ENCODE measurements around the gene RGP1. TPM values are rescaled to one million over a fixed set of nuclear protein-coding genes. Genes with fewer than 3 reads are reported as not detected.

Gene RGP1
- total RNA-seq, 2 donors from 2014 or later = 24.6 to 30.1 TPM

DNA sequence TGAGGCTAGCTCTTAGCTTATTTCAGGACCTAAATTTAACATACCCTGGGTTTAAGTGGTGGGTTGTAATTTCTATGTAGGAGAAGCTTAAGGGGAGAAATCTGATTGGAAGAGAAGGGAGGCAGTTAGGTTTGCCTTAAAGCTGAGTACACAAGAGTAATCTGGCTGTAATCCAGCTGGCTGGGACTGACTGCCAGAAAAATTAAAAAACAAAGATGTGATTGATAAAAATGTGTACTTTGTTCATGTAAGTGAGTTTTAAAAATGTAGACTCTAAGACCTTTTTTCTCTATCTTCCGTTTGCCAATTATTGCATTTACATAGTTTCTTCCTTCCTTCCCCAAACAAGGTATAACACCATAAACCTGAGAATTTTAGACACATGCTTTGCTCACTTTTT, 22.4 kb downstream of the RGP1 start:
- WGBS, 2 experiments (ENCODE audit: insufficient coverage in 1 of 2, insufficient read length in 1 of 2) = 82% methylated on average over 1 of the region's 1 CpG; no CpG with 5 or more reads in 1 of the 2 experiments
- TF ChIP-seq, protein P1, sequence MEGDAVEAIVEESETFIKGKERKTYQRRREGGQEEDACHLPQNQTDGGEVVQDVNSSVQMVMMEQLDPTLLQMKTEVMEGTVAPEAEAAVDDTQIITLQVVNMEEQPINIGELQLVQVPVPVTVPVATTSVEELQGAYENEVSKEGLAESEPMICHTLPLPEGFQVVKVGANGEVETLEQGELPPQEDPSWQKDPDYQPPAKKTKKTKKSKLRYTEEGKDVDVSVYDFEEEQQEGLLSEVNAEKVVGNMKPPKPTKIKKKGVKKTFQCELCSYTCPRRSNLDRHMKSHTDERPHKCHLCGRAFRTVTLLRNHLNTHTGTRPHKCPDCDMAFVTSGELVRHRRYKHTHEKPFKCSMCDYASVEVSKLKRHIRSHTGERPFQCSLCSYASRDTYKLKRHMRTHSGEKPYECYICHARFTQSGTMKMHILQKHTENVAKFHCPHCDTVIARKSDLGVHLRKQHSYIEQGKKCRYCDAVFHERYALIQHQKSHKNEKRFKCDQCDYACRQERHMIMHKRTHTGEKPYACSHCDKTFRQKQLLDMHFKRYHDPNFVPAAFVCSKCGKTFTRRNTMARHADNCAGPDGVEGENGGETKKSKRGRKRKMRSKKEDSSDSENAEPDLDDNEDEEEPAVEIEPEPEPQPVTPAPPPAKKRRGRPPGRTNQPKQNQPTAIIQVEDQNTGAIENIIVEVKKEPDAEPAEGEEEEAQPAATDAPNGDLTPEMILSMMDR (conservative IDR thresholded peaks at IDR 0.05) = no peak
- H3K4me3 Mint-ChIP-seq = no peak overlapping the region
- no peaks in the 10 kb centered on the region for H3K27me3 Mint-ChIP-seq (ENCODE audit: insufficient read depth)
- no peaks in the 10 kb centered on the region for H3K9me3 ChIP-seq (ENCODE audit: control insufficient read depth, low read length)
- H3K9me3 Mint-ChIP-seq = no peaks in the 10 kb centered on the region
- no peak overlapping the region for H3K27ac ChIP-seq (ENCODE audit: low read depth, low read length)
- H3K4me3 ChIP-seq (ENCODE audit: low read length) = no peak overlapping the region
- peaks cover 14% of the 10 kb centered on the region for H3K4me1 Mint-ChIP-seq
- no peak overlapping the region for H3K9ac ChIP-seq (ENCODE audit: extremely low read depth, low read length, poor library complexity, severe bottlenecking)
- DNase-seq = no peak
- no peaks in the 10 kb centered on the region for H3K4me1 ChIP-seq (ENCODE audit: control insufficient read depth, insufficient read depth, low read length)
- H3K36me3 ChIP-seq (ENCODE audit: control insufficient read depth, insufficient read depth, low read length) = no peaks in the 10 kb centered on the region
- H3K27me3 ChIP-seq (ENCODE audit: control insufficient read depth, insufficient read depth, low read length, poor library complexity, severe bottlenecking) = no peaks in the 10 kb centered on the region
- no peaks in the 10 kb centered on the region for H3K36me3 Mint-ChIP-seq (ENCODE audit: low read depth)
- H3K27ac Mint-ChIP-seq = no peak overlapping the region

DNA sequence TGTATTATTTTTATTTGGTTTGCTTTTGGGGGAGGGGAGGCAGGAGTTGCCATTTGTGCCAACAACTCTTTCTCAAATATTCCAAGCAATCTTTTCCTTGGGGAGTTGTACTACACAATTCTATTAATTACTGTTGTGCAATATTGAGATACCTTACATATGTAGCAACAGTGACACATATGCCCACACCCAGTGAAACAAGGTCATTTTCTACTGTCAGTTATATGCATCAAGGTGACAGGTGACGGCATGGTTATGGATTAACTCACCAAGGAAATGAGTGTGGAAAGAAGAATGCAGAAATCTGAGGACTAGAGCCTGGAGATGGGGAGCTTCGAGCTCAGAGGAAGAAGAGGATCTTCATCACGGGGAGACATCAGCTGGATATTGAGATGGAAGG, 22.9 kb downstream of the RGP1 start:
- peaks cover 14% of the 10 kb centered on the region for H3K4me1 Mint-ChIP-seq
- TF ChIP-seq, protein P1 (conservative IDR thresholded peaks at IDR 0.05) = no peak

DNA sequence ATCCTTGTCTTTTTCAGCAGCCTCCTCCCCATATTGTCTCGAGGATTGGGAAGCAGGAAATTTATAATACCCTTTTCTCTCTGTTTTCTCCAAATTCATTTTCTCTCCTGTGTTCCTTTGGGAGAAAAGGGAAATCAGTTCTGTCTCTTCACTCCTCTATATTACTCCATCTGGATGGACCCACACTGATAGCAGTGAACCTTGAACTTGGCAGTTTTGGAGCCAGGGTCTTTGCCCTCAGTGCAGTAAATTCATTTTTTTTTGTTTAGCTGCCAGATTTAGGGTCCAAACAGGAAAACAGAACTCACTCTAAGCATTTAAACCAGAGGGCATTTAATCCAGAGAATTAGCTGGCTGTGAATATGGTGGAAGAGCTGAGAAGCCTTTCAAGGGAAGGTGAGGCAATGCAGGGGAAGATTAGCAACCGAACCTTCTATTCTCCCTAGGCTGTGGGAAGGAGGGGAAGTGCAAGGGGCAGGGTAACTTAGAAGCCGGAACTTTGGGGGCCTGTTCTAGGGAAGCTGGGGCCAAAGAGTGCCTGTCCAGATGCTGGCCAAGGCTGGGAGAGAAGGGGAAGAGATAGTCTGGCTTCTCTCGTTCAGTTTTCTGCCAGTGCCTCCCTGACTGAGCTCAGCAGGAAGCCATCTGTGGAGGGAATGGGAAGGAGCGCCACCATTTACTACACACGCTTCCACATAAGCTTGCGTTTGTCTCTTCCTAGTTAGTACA, 26.0 kb downstream of the RGP1 start:
- H3K27ac ChIP-seq (ENCODE audit: low read depth, low read length) = no peak overlapping the region
- WGBS, 2 experiments (ENCODE audit: insufficient coverage in 1 of 2, insufficient read length in 1 of 2) = 47 to 70% methylated on average over 2 to 7 of the region's 7 CpGs
- TF ChIP-seq, protein P1 (conservative IDR thresholded peaks at IDR 0.05) = no peak
- no peak overlapping the region for H3K4me3 ChIP-seq (ENCODE audit: low read length)
- H3K9ac ChIP-seq (ENCODE audit: extremely low read depth, low read length, poor library complexity, severe bottlenecking) = no peak overlapping the region
- no peaks in the 10 kb centered on the region for H3K27me3 ChIP-seq (ENCODE audit: control insufficient read depth, insufficient read depth, low read length, poor library complexity, severe bottlenecking)
- H3K4me3 Mint-ChIP-seq = no peak overlapping the region
- DNase-seq = no peak
- H3K4me1 ChIP-seq (ENCODE audit: control insufficient read depth, insufficient read depth, low read length) = no peaks in the 10 kb centered on the region
- H3K27me3 Mint-ChIP-seq (ENCODE audit: insufficient read depth) = no peaks in the 10 kb centered on the region
- peak overlapping the region; percentile 70 for H3K27ac Mint-ChIP-seq
- no peaks in the 10 kb centered on the region for H3K9me3 Mint-ChIP-seq
- H3K36me3 Mint-ChIP-seq (ENCODE audit: low read depth) = peaks cover 2% of the 10 kb centered on the region
- peaks cover 14% of the 10 kb centered on the region for H3K4me1 Mint-ChIP-seq
- no peaks in the 10 kb centered on the region for H3K36me3 ChIP-seq (ENCODE audit: control insufficient read depth, insufficient read depth, low read length)
- no peaks in the 10 kb centered on the region for H3K9me3 ChIP-seq (ENCODE audit: control insufficient read depth, low read length)

More for the DNA sequence above, 22.9 kb downstream of the RGP1 start:
- Mint-ChIP-seq H3K27ac (no peak overlapping the region), H3K27me3 (ENCODE audit: insufficient read depth) (no peaks in the 10 kb centered on the region), H3K9me3 (no peaks in the 10 kb centered on the region), H3K4me3 (no peak overlapping the region), H3K36me3 (ENCODE audit: low read depth) (no peaks in the 10 kb centered on the region)
- Histone ChIP-seq H3K27me3 (ENCODE audit: control insufficient read depth, insufficient read depth, low read length, poor library complexity, severe bottlenecking) (no peaks in the 10 kb centered on the region), H3K36me3 (ENCODE audit: control insufficient read depth, insufficient read depth, low read length) (no peaks in the 10 kb centered on the region), H3K9me3 (ENCODE audit: control insufficient read depth, low read length) (no peaks in the 10 kb centered on the region), H3K9ac (ENCODE audit: extremely low read depth, low read length, poor library complexity, severe bottlenecking) (no peak overlapping the region), H3K4me3 (ENCODE audit: low read length) (no peak overlapping the region), H3K27ac (ENCODE audit: low read depth, low read length) (no peak overlapping the region), H3K4me1 (ENCODE audit: control insufficient read depth, insufficient read depth, low read length) (no peaks in the 10 kb centered on the region)
- 91 to 92% methylated on average over 3 of the region's 3 CpGs for WGBS, 2 experiments (ENCODE audit: insufficient coverage in 1 of 2, insufficient read length in 1 of 2)
- no peak for DNase-seq

Data from endodermal cell (in vitro differentiated cells).